ENCODE data around the gene RASGRF2.
"Not testable (repeated sequence)": the region's sequence is repeated elsewhere in the genome, so short reads cannot be mapped to it uniquely, and the experiment has no call there.

RASGRF2 gene

DNA sequence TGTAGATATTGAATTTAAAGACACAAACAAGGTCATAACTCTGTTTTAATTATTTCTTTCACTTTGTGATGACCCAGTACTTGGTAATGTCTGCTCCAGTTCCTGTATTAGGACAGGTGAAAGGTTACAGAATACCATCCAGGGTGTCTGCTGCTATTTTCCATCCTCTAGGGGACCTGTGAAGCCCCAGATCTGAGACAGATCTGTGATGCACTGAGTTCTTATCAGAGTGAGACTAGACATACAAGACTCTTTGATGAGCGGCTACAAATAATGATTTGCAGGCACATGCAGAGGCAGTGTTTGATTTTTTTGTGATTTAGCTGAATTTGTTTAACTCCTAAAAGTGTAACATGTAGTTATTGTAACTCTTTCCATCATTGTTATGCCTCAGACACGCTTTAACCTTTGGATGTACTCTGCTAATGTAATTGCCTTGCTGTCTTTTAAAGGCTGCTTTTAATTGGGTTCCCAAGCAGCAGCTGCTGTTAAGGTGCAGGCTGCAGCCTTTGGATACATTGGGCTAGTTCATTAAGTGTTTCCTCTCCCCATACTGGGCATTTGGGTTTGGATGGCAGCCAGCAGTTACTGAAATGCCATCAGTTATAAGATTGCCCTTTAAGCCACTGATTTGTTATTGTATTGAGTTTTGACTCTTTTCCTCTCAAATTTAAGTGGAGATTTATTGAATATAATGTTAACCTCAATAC, 63.3 kb downstream of the RASGRF2 start:
- DNase-seq, result no peak

DNA sequence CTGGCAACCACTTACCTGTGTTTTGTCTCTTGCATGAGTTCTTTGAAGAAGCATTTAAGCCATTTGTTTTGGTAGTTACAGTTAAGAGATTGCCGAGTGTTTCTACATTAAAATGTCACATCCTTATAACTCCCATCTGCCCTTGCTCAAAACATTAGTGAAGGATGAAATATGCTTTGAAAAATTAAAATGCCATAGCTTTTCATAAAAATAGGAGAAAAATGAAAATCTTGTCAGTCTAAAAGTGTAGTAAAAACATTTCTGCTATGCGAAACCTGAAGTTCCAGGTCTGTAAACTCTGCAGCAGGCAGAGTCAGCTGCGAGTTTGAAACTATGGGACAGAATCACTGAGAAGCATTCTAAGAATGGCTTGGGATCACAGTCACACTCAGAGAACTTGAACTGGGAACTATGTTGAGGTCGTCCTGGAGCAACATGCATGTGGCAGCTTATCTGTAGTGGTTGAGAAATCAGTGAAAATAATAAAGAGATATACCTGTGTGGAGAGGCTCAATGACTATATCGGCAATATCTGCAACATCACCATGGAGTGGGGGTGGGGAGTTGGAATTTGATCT, 67.4 kb downstream of the RASGRF2 start:
- DNase-seq, result no peak

- DNase-seq, result not testable (repeated sequence)
These were observed 68.7 kb downstream of the RASGRF2 start for GRCh38 chr5:81028888-81029287.

- DNase-seq, result not testable (repeated sequence)
These were observed 69.6 kb downstream of the RASGRF2 start for GRCh38 chr5:81029736-81030135.

DNA sequence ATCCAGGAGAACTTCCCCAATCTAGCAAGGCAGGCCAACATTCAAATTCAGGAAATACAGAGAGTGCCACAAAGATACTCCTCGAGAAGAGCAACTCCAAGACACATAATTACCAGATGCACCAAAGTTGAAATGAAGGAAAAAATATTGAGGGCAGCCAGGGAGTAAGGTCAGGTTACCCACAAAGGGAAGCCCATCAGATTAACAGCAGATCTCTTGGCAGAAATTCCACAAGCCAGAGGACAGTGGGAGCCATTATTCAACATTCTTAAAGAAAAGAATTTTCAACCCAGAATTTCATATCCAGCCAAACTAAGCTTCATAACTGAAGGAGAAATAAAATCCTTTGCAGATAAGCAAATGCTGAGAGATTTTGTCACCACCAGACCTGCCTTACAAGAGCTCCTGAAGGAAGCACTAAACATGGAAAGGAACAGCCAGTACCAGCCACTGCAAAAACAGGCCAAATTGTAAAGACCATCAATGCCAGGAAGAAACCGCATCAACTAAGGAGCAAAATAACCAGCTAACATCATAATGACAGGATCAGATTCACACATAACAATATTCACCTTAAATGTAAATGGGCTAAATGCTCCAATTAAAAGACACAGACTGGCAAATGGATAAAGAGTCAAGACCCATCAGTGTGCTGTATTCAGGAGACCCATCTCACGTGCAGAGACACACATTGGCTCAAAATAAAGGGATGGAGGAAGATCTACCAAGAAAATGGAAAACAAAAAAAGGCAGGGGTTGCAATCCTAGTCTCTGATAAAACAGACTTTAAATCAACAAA, 70.3 kb downstream of the RASGRF2 start:
- not testable (repeated sequence) for DNase-seq

GRCh38 chr5:81035522-81035921, 75.4 kb downstream of the RASGRF2 start:
- DNase-seq, result no peak

DNA sequence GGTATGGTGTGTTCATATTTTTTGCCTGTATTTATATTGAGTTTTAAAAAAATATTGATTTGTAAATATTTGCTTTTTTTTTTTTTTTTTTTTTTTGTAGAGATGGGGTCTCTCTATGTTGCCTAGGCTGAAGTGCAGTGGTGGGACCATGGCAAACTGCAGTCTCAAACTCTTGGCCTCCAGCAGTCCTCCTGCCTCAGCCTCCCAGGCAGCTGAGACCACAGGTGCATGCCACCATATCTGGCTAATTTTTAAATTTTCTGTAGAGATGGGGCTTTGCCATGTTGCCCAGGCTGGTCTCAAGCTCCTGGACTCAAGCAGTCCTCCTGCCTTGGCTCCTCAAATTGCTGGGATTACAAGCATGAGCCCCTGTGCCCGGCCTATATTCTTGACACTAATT, 78.3 kb downstream of the RASGRF2 start:
- DNase-seq, result no peak

- no peak for DNase-seq
These were observed 84.7 kb downstream of the RASGRF2 start for GRCh38 chr5:81044868-81045267.

DNA sequence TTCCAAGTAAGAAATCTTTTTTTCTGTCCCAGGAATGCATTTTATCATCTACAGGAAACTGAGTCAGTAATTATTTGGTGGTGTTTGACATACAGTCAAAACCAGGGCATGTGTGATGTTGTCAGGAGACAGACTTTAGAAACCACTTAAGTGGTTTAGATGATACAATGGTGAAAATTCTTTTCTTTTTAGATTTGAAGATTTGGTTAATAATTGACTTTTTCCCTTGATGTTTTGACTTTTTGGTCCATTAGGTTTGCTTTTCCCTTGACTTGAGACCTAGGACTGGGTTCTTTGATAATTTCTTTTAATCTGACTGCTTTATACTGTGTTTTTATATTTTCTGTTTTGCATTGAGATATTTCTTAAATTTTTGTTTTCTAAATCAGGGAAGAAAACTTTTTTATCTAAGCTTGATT, 85.2 kb downstream of the RASGRF2 start:
- DNase-seq, result peak; percentile 93

GRCh38 chr5:81046041-81046440, 85.9 kb downstream of the RASGRF2 start:
- no peak for DNase-seq

DNA sequence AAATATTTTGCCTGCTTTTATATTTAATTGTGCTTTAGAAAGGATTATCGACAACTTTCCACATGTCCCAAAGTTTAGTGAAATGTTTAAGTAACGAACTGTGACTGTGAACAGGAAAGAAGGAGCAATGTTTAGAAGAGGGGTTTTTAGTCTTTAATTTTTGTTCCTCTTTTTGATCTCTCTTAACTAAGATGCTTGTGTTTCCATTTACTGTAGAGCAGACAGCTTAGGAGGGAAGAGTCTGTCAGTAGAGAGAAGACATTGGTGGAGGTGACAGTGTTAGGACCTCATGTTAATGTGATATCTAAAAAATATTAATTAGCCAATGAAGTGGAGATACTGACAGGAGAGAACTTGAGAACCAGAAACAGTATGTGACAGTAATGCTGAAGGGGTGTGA, 92.2 kb downstream of the RASGRF2 start:
- no peak for DNase-seq

DNA sequence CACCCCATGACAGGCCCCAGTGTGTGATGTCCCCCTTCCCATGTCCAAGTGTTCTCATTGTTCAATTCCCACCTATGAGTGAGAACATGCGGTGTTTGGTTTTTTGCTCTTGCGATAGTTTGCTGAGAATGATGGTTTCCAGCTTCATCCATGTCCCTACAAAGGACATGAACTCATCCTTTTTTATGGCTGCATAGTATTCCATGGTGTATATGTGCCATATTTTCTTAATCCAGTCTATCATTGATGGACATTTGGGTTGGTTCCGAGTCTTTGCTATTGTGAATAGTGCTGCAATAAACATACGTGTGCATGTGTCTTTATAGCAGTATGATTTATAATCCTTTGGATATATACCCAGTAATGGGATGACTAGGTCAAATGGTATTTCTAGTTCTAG, 93.1 kb downstream of the RASGRF2 start:
- DNase-seq, result not testable (repeated sequence)

GRCh38 chr5:81058121-81058520, 98.0 kb downstream of the RASGRF2 start:
- no peak for DNase-seq

DNA sequence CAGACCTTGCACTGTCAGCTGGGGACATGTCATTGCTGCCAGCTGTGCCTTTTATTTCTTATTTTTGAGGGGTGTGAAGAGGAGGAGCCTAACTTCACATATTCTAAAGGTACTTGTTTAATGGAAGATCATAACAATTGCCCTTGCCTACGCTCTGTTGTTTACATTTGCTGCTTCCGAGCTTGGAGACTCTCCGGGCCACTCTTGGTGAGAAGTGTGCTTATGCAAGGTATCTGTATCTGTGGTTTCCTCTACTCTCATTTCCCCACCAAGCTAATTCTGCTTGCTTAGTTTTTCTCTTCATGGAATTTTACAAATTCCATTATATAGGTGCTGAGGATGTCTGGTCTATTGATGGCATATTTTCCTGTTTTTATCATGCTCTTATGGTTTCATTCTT, 105.3 kb downstream of the RASGRF2 start:
- DNase-seq, result no peak

GRCh38 chr5:81066102-81066501, 105.9 kb downstream of the RASGRF2 start:
- no peak for DNase-seq

DNA sequence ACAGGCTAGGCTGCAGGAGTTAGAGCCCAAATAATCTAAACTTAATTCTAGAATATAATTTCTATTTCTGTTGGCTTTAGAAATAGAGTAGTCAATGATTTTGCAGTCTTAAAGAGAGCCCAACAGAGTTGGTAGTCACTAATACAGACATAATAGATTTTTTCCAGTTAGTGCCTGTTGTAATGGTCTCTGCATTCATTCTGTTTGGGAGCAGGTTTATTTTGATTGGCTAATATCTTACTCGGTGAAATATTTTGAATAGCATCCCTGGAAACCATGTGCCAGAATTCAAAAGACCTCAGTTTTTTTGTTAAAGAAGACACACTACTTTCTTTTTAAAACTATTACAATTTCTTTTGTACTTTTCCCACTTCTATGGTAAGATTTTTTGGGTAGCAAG, 107.2 kb downstream of the RASGRF2 start:
- no peak for DNase-seq

DNA sequence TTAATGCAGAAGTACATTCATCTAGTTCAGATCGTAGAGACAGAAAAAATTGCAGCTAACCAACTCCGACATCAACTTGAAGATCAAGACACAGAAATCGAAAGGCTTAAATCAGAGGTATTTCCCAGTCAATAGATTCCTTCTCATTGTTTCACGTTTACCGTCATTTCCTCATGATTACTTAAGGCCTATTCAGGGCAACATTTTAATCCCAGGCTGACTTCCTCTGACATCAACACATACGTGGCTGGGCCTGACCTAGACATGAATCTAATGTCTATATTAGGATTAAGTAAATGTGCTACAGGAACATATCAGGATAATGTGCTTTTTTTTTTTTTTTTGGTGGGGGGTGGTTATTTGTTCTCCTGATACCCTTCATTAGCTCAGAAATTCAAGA, 107.9 kb downstream of the RASGRF2 start:
- DNase-seq, result no peak

GRCh38 chr5:81068635-81069034, 108.5 kb downstream of the RASGRF2 start:
- DNase-seq, result no peak

GRCh38 chr5:81069990-81070389, 109.8 kb downstream of the RASGRF2 start:
- no peak for DNase-seq

- DNase-seq, result no peak
These were observed 110.5 kb downstream of the RASGRF2 start for GRCh38 chr5:81070571-81071255.

DNA sequence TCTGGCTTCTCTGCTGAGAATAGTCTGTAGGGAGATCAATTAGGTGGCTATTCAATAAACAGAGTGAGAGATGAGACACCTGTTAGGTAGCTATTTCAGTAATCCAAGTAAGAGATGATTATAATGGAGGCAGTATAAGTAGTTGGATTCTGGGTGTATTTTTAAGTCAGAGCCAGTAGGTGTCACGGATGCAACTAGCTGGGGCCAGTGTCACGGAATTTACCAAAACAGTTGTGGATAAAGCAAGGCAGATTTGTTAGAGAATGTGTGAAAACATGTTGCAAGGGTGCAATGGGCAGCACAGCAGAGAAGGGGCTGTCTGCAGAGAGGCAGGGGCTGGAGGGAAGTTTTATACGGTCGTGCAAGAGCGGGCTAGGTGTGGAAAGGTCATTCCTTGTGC, 114.9 kb downstream of the RASGRF2 start:
- no peak for DNase-seq

DNA sequence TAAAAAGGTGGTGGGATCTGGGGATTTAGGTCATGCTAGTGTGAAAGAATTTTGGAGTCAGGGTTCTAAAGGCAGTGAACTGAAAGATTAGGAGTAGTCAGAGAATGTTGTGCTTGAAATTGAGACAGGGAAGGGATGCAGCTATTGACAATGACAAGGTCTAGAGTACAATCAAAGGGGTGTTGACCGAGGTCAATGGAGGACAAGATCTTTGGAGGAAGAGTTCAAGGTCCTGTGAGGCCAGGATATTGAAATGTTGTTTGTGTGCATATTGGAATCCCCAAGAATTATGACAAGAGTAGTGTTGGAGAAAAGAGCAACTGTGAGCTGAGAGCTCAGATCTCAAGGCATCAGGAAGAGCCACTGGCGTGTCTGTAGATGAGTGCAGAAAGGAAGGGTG, 116.9 kb downstream of the RASGRF2 start:
- no peak for DNase-seq

DNA sequence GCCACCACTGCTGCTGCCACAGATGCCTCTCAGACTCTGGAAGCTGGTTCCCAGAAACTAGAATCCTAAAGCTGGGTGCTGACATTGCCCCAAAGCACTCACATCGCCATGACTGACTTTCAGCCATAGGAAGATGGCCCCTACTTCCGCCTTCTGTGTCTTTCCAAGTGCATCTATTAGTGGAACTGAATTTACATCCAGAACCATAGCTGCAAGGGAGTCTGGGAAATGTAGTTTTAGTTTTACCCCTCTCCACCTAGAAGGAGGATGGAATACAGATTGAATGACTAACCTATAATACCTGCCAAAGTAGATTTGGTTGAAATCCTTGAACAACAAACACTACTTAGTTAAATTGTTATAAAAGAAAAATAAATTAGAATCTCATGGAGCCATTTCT, 118.8 kb downstream of the RASGRF2 start:
- no peak for DNase-seq
